HepG2 (cell line): ENCODE results near the gene CDC42SE2. TPM values are rescaled to one million over a fixed set of nuclear protein-coding genes. Genes with fewer than 3 reads are reported as not detected.

ENCODE experiments used
- AHDC1 ChIP-seq: sonication (generic); formaldehyde crosslinking; IDR thresholded peaks from 2 replicates; pipeline ENCODE4 v1.5.1; 2020; ENCODE audit warnings: mild to moderate bottlenecking, missing genetic modification reagents, borderline replicate concordance
- BCLAF1 ChIP-seq: fragments of 450-650 bp; IDR thresholded peaks from 2 replicates; pipeline ENCODE4 v1.6.1; 2017; ENCODE audit warnings: mild to moderate bottlenecking
- E2F2 ChIP-seq: sonication (generic); formaldehyde crosslinking; IDR thresholded peaks from 2 replicates; pipeline ENCODE4 v1.4.0; 2020; ENCODE audit warnings: missing genetic modification reagents, borderline replicate concordance
- ESRRA ChIP-seq: sonication (generic); formaldehyde crosslinking; IDR thresholded peaks from 2 replicates; pipeline ENCODE4 v1.5.1; 2020; ENCODE audit warnings: mild to moderate bottlenecking, low read depth, missing genetic modification reagents
- HES4 ChIP-seq: sonication (generic); formaldehyde crosslinking; IDR thresholded peaks from 2 replicates; pipeline ENCODE4 v1.9.0; 2021; ENCODE audit warnings: mild to moderate bottlenecking, missing genetic modification reagents, borderline replicate concordance
- KDM3A ChIP-seq: IDR thresholded peaks from 2 replicates; pipeline ENCODE4 v1.6.1; 2018; ENCODE audit warnings: low read depth, missing compliant biosample characterization
- KDM5A ChIP-seq: fragments of 200-600 bp; sonication (generic); IDR thresholded peaks from 2 replicates; pipeline ENCODE4 v1.7.0; 2018; ENCODE audit warnings: antibody characterized with exemption, mild to moderate bottlenecking, low read length, borderline replicate concordance
- NR0B2 ChIP-seq: sonication (generic); formaldehyde crosslinking; IDR thresholded peaks from 2 replicates; pipeline ENCODE4 v1.4.0; 2020; ENCODE audit warnings: mild to moderate bottlenecking, missing genetic modification reagents
- NR2F2 ChIP-seq: IDR thresholded peaks from 2 replicates; pipeline ENCODE4 v1.6.1; 2012; ENCODE audit warnings: low read depth, inconsistent platforms, borderline replicate concordance
- SP140L ChIP-seq: sonication (generic); formaldehyde crosslinking; IDR thresholded peaks from 2 replicates; pipeline ENCODE4 v1.4.0; 2020; ENCODE audit warnings: missing genetic modification reagents, borderline replicate concordance
- SP4 ChIP-seq: sonication (generic); formaldehyde crosslinking; IDR thresholded peaks from 2 replicates; pipeline ENCODE4 v1.8.1; 2023; ENCODE audit warnings: mild to moderate bottlenecking, missing genetic modification reagents
- ZNF33B ChIP-seq: sonication (generic); formaldehyde crosslinking; IDR thresholded peaks from 2 replicates; pipeline ENCODE4 v1.5.1; 2020; ENCODE audit warnings: mild to moderate bottlenecking, missing genetic modification reagents
- ZNF44 ChIP-seq: sonication (generic); formaldehyde crosslinking; IDR thresholded peaks from 2 replicates; pipeline ENCODE4 v1.5.1; 2020; ENCODE audit warnings: mild to moderate bottlenecking, missing genetic modification reagents
- ZNF451 ChIP-seq: sonication (generic); formaldehyde crosslinking; IDR thresholded peaks from 2 replicates; pipeline ENCODE4 v1.5.0; 2020; ENCODE audit warnings: mild to moderate bottlenecking, missing genetic modification reagents
- ZNF503 ChIP-seq: sonication (generic); formaldehyde crosslinking; IDR thresholded peaks from 2 replicates; pipeline ENCODE4 v1.4.0; 2020; ENCODE audit warnings: missing genetic modification reagents
- ZNF749 ChIP-seq: sonication (generic); formaldehyde crosslinking; IDR thresholded peaks from 2 replicates; pipeline ENCODE4 v1.8.0; 2022; ENCODE audit warnings: mild to moderate bottlenecking, missing genetic modification reagents, moderate library complexity, borderline replicate concordance
- polyA plus RNA-seq, 8 experiments: library from polyadenylated mRNA; depleted of rRNA in 3 of 8; stranded (reverse) in 7 of 8; unstranded in 1 of 8; fragments of >200 nt; fragmentation: Illumina TruSeq in 4 of 8; extraction: Trizol in 4 of 8; gene quantifications; 2 replicates each; pipeline versions ENCODE4 v1.2.1 to v1.2.3, GENCODE V29; 2011 to 2016; ENCODE audit warnings: low read depth in 4 of 8, missing spikeins in 1 of 8, mixed read lengths in 1 of 8; ENCODE audit not compliant: insufficient read depth in 1 of 8
- total RNA-seq, 5 experiments: library from RNA; depleted of rRNA; stranded (reverse); fragments of >200 nt; fragmentation: Illumina TruSeq; extraction: Trizol; gene quantifications; 2 replicates each; pipeline ENCODE4 v1.2.3, GENCODE V29; 2016; ENCODE audit warnings: low read depth in 1 of 5

Gene CDC42SE2
- total and polyA plus RNA-seq, 2 of the 13 experiments (the other 11 are each of a cell fraction or from before 2014, with no cell fraction given), result 19.6 to 25.0 TPM

- TF ChIP-seq BCLAF1 (no peak), ZNF44 (CRISPR knock-in tag) (no peak; the same call in 1 of the 2 replicates), SP4 (CRISPR knock-in tag) (peak; percentile 61; the same call in 1 of the 2 replicates), E2F2 (0 out of 2 replicates have a peak, but pooled peaks have one; percentile 25), ZNF749 (CRISPR knock-in tag) (no peak), ESRRA (CRISPR knock-in tag) (no peak), KDM3A (CRISPR knock-in tag) (no peak), NR2F2 (no peak), HES4 (CRISPR knock-in tag) (0 out of 2 replicates have a peak, but pooled peaks have one; percentile 52), AHDC1 (CRISPR knock-in tag) (no peak), KDM5A (no peak), SP140L (CRISPR knock-in tag) (no peak), ZNF451 (CRISPR knock-in tag) (no peak), ZNF503 (CRISPR knock-in tag) (no peak), NR0B2 (CRISPR knock-in tag) (peak; percentile 58; the same call in 1 of the 2 replicates), ZNF33B (no peak)
Measured at GRCh38 chr5:131263648-131264450, at the start of gene CDC42SE2 (continued).
